ENCODE data around the gene SMIM5. TPM values are rescaled to one million over a fixed set of nuclear protein-coding genes. Genes with fewer than 3 reads are reported as not detected.
"Not testable (repeated sequence)": the region's sequence is repeated elsewhere in the genome, so short reads cannot be mapped to it uniquely, and the experiment has no call there.

SMIM5 gene
- total RNA-seq, 1 donor from 2014 or later: not detected

DNA sequence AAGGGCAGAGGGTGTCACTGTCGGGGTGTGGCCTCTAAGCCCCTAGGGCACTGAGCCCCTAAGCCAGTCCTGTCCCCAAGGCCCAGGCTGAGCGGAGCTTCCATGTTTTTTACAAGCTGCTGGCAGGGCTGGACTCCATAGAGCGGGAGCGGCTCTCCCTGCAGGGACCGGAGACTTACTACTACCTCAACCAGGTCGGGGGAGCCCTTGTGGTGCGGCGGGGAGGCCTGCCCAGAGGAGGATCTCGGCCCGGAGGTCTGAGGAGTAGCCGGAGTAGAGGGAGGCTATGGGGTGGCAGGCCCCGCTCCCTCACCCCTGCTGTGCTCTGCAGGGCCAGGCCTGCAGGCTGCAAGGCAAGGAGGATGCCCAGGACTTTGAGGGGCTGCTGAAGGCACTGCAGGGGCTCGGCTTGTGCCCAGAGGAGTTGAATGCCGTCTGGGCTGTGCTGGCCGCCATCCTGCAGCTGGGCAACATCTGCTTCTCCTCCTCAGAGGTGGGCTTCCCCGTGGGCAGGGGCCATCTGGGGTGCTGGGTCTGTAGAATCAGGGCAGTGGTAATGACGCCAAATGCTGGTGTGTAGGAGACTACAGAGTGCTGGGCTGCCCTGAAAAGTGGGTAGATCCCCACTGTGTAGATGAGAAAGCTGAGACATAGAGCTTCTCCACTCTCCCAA lies 40.8 kb upstream of the SMIM5 start:
- Mint-ChIP-seq H3K27me3 (ENCODE audit: insufficient read depth, low read depth) (peaks cover 11% of the 10 kb centered on the region), H3K36me3 (no peaks in the 10 kb centered on the region), H3K4me1 (peaks cover 4% of the 10 kb centered on the region), H3K4me3 (no peak overlapping the region), H3K27ac (no peak overlapping the region), H3K9me3 (no peaks in the 10 kb centered on the region)
- H3K36me3 ChIP-seq: no peaks in the 10 kb centered on the region
- H3K9me3 ChIP-seq (ENCODE audit: low read depth): no peaks in the 10 kb centered on the region
- H2AFZ ChIP-seq (replicated peaks): no peak overlapping the region
- peaks cover 7% of the 10 kb centered on the region for H3K4me1 ChIP-seq
- no peaks in the 10 kb centered on the region for H4K20me1 ChIP-seq (ENCODE audit: low read depth)
- H3K27ac ChIP-seq: no peak overlapping the region
- peaks cover 28% of the 10 kb centered on the region for H3K27me3 ChIP-seq
- peaks cover 14% of the 10 kb centered on the region for H3F3A ChIP-seq (ENCODE audit: low read depth)
- TF ChIP-seq, protein P1, sequence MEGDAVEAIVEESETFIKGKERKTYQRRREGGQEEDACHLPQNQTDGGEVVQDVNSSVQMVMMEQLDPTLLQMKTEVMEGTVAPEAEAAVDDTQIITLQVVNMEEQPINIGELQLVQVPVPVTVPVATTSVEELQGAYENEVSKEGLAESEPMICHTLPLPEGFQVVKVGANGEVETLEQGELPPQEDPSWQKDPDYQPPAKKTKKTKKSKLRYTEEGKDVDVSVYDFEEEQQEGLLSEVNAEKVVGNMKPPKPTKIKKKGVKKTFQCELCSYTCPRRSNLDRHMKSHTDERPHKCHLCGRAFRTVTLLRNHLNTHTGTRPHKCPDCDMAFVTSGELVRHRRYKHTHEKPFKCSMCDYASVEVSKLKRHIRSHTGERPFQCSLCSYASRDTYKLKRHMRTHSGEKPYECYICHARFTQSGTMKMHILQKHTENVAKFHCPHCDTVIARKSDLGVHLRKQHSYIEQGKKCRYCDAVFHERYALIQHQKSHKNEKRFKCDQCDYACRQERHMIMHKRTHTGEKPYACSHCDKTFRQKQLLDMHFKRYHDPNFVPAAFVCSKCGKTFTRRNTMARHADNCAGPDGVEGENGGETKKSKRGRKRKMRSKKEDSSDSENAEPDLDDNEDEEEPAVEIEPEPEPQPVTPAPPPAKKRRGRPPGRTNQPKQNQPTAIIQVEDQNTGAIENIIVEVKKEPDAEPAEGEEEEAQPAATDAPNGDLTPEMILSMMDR (IDR thresholded peaks at IDR 0.05): no peak
- TF ChIP-seq EZH2 (IDR thresholded peaks at IDR 0.05): no peak
- no peak for TF ChIP-seq EZH2phosphoT487 (IDR thresholded peaks at IDR 0.05)
- no peaks in the 10 kb centered on the region for H3K79me2 ChIP-seq (ENCODE audit: low read depth)
- no peak overlapping the region for H3K9ac ChIP-seq
- H3K4me3 ChIP-seq: no peak overlapping the region
- no peak overlapping the region for H3K4me2 ChIP-seq
- DNase-seq (ENCODE audit: low spot score): no peak

DNA sequence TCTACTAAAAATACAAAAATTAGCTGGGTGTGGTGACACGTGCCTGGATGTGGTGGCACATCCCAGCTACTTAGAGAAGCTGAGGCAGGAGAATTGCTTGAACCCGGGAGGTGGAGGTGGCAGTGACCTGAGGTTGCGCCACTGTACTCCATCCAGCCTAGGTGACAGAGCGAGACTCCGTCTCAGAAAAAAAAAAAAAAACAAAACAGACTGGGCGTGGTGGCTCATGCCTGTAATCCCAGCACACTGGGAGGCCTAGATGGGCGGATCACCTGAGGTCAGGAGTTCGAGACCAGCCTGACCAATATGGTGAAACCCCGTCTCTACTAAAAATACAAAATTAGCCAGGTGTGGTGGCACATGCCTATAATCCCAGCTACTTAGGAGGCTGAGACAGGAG lies 39.8 kb upstream of the SMIM5 start:
- H3K4me2 ChIP-seq; H4K20me1 ChIP-seq (ENCODE audit: low read depth); H3F3A ChIP-seq (ENCODE audit: low read depth); H3K27ac ChIP-seq; H3K27ac Mint-ChIP-seq; H3K4me1 ChIP-seq; H2AFZ ChIP-seq (replicated peaks); DNase-seq (ENCODE audit: low spot score); H3K4me3 Mint-ChIP-seq; H3K9me3 ChIP-seq (ENCODE audit: low read depth); H3K4me3 ChIP-seq; H3K36me3 Mint-ChIP-seq; H3K4me1 Mint-ChIP-seq; H3K9me3 Mint-ChIP-seq; H3K79me2 ChIP-seq (ENCODE audit: low read depth); H3K36me3 ChIP-seq; H3K9ac ChIP-seq: not testable (repeated sequence)
- peaks cover 10% of the 10 kb centered on the region for H3K27me3 Mint-ChIP-seq (ENCODE audit: insufficient read depth, low read depth)
- peaks cover 18% of the 10 kb centered on the region for H3K27me3 ChIP-seq

DNA sequence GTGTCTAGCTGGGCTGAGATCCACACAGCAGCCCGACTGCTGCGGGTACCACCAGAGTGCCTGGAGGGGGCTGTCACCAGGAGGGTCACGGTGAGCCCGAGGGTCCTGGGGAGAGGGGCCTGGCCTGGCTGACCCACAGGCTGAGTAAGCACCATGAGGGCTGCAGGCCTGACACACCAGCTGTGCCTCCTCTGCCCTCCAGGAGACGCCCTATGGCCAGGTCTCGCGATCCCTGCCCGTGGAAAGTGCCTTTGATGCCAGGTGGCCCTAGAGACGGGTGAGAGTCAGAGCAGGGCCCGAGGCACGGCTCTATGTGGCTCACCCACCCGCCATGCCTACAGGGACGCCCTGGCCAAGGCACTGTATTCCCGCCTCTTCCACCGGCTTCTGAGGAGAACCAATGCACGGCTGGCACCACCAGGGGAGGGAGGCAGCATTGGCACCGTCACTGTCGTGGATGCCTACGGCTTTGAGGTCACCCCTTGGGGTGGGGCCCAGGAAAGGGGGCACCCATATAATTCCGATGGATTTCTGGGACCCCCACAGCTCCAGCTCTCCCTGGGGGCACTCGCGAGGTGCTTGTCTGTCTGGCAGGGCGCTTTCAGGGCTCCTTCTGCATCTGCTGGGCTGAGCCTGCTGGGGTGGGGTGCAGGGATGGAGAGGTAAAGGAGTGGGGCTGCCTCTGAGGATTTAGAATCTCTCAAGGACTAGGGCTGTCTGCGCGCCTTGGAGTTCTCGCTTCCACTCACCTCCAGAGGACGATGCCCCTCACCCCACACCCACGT lies 38.5 kb upstream of the SMIM5 start:
- H3K4me2 ChIP-seq: no peak overlapping the region
- no peaks in the 10 kb centered on the region for H3K79me2 ChIP-seq (ENCODE audit: low read depth)
- Mint-ChIP-seq H3K4me1 (peaks cover 4% of the 10 kb centered on the region), H3K27me3 (ENCODE audit: insufficient read depth, low read depth) (peaks cover 9% of the 10 kb centered on the region), H3K27ac (no peak overlapping the region), H3K9me3 (no peaks in the 10 kb centered on the region), H3K36me3 (no peaks in the 10 kb centered on the region), H3K4me3 (no peak overlapping the region)
- H3K4me1 ChIP-seq: no peaks in the 10 kb centered on the region
- H4K20me1 ChIP-seq (ENCODE audit: low read depth): no peaks in the 10 kb centered on the region
- no peaks in the 10 kb centered on the region for H3K9me3 ChIP-seq (ENCODE audit: low read depth)
- no peak overlapping the region for H3K9ac ChIP-seq
- no peaks in the 10 kb centered on the region for H3F3A ChIP-seq (ENCODE audit: low read depth)
- no peak overlapping the region for H2AFZ ChIP-seq (replicated peaks)
- peaks cover 10% of the 10 kb centered on the region for H3K27me3 ChIP-seq
- no peak overlapping the region for H3K4me3 ChIP-seq
- no peaks in the 10 kb centered on the region for H3K36me3 ChIP-seq
- H3K27ac ChIP-seq: no peak overlapping the region
- no peak for DNase-seq (ENCODE audit: low spot score)
- TF ChIP-seq, protein P1 (IDR thresholded peaks at IDR 0.05): no peak
- no peak for TF ChIP-seq EZH2 (IDR thresholded peaks at IDR 0.05)
- no peak for TF ChIP-seq EZH2phosphoT487 (IDR thresholded peaks at IDR 0.05)

All from neural progenitor cell (in vitro differentiated cells).